ENCODE measurements around the gene KHSRP. TPM values are rescaled to one million over a fixed set of nuclear protein-coding genes. Genes with fewer than 3 reads are reported as not detected.
"Not testable (repeated sequence)": the region's sequence is repeated elsewhere in the genome, so short reads cannot be mapped to it uniquely, and the experiment has no call there.

Gene KHSRP
- total RNA-seq, 1 experiment from 2014 or later: 94.5 TPM

- Histone ChIP-seq H3K9me2 (replicated peaks; ENCODE audit: insufficient read depth, low read length) (no peaks in the 10 kb centered on the region), H3K27me3 (ENCODE audit: low read length) (no peaks in the 10 kb centered on the region), H2AFZ (ENCODE audit: low read length) (no peak overlapping the region), H3K4me1 (ENCODE audit: low read length) (no peaks in the 10 kb centered on the region), H3K4me3 (ENCODE audit: low read length) (no peak overlapping the region), H3K4me2 (ENCODE audit: low read depth, low read length, poor library complexity, severe bottlenecking) (no peak overlapping the region), H3K9ac (ENCODE audit: low read length) (no peak overlapping the region), H3K36me3 (ENCODE audit: insufficient read depth, low read length) (no peaks in the 10 kb centered on the region; the same call in 1 of the 2 replicates), H4K20me1 (ENCODE audit: insufficient read depth, low read depth, low read length) (0 out of 2 replicates have a peak, but pooled peaks cover 8% of the 10 kb centered on the region), H3K79me2 (ENCODE audit: low read length) (no peaks in the 10 kb centered on the region), H3K9me3 (ENCODE audit: low read length) (no peaks in the 10 kb centered on the region), H3K27ac (ENCODE audit: low read length) (no peak overlapping the region)
- DNase-seq: peak; percentile 40
Measured at GRCh38 chr19:6412061-6412446, 12.6 kb downstream of the KHSRP start.

- Histone ChIP-seq H3K4me1 (ENCODE audit: low read length) (no peaks in the 10 kb centered on the region), H3K9me3 (ENCODE audit: low read length) (no peaks in the 10 kb centered on the region), H3K27ac (ENCODE audit: low read length) (no peak overlapping the region), H4K20me1 (ENCODE audit: insufficient read depth, low read depth, low read length) (0 out of 2 replicates have a peak, but pooled peaks cover 4% of the 10 kb centered on the region), H3K27me3 (ENCODE audit: low read length) (no peaks in the 10 kb centered on the region), H3K4me2 (ENCODE audit: low read depth, low read length, poor library complexity, severe bottlenecking) (no peak overlapping the region), H3K36me3 (ENCODE audit: insufficient read depth, low read length) (no peaks in the 10 kb centered on the region), H3K4me3 (ENCODE audit: low read length) (no peak overlapping the region), H3K9ac (ENCODE audit: low read length) (no peak overlapping the region), H3K9me2 (replicated peaks; ENCODE audit: insufficient read depth, low read length) (no peaks in the 10 kb centered on the region), H3K79me2 (ENCODE audit: low read length) (no peaks in the 10 kb centered on the region), H2AFZ (ENCODE audit: low read length) (no peak overlapping the region)
- DNase-seq: no peak
Measured at GRCh38 chr19:6409346-6409745, 15.3 kb downstream of the KHSRP start.

GRCh38 chr19:6406401-6406800 is 18.2 kb downstream of the KHSRP start:
- no peaks in the 10 kb centered on the region for H3K79me2 ChIP-seq (ENCODE audit: low read length)
- H3K27me3 ChIP-seq (ENCODE audit: low read length): no peaks in the 10 kb centered on the region
- no peak overlapping the region for H3K27ac ChIP-seq (ENCODE audit: low read length)
- peak; percentile 6 for DNase-seq
- H3K36me3 ChIP-seq (ENCODE audit: insufficient read depth, low read length): no peaks in the 10 kb centered on the region
- H3K9ac ChIP-seq (ENCODE audit: low read length): no peak overlapping the region
- H2AFZ ChIP-seq (ENCODE audit: low read length): no peak overlapping the region
- H4K20me1 ChIP-seq (ENCODE audit: insufficient read depth, low read depth, low read length): no peaks in the 10 kb centered on the region
- H3K9me3 ChIP-seq (ENCODE audit: low read length): no peaks in the 10 kb centered on the region
- H3K4me2 ChIP-seq (ENCODE audit: low read depth, low read length, poor library complexity, severe bottlenecking): no peak overlapping the region
- H3K4me1 ChIP-seq (ENCODE audit: low read length): no peaks in the 10 kb centered on the region
- H3K9me2 ChIP-seq (replicated peaks; ENCODE audit: insufficient read depth, low read length): no peaks in the 10 kb centered on the region
- no peak overlapping the region for H3K4me3 ChIP-seq (ENCODE audit: low read length)

- Histone ChIP-seq H3K9ac (ENCODE audit: low read length) (no peak overlapping the region), H3K9me3 (ENCODE audit: low read length) (no peaks in the 10 kb centered on the region), H3K4me3 (ENCODE audit: low read length) (no peak overlapping the region), H3K36me3 (ENCODE audit: insufficient read depth, low read length) (no peaks in the 10 kb centered on the region), H3K9me2 (replicated peaks; ENCODE audit: insufficient read depth, low read length) (no peaks in the 10 kb centered on the region), H3K27ac (ENCODE audit: low read length) (no peak overlapping the region), H4K20me1 (ENCODE audit: insufficient read depth, low read depth, low read length) (no peaks in the 10 kb centered on the region), H3K27me3 (ENCODE audit: low read length) (no peaks in the 10 kb centered on the region), H2AFZ (ENCODE audit: low read length) (no peak overlapping the region), H3K79me2 (ENCODE audit: low read length) (no peaks in the 10 kb centered on the region), H3K4me1 (ENCODE audit: low read length) (no peaks in the 10 kb centered on the region), H3K4me2 (ENCODE audit: low read depth, low read length, poor library complexity, severe bottlenecking) (no peak overlapping the region)
- peak; percentile 9 for DNase-seq
Measured at GRCh38 chr19:6402837-6403608, 21.6 kb downstream of the KHSRP start.

- no peak overlapping the region for H3K4me2 ChIP-seq (ENCODE audit: low read depth, low read length, poor library complexity, severe bottlenecking)
- no peak overlapping the region for H3K27ac ChIP-seq (ENCODE audit: low read length)
Measured at GRCh38 chr19:6402058-6402457, 22.6 kb downstream of the KHSRP start.

GRCh38 chr19:6400062-6400944 is 24.3 kb downstream of the KHSRP start:
- not testable (repeated sequence) for H2AFZ ChIP-seq (ENCODE audit: low read length); H3K9ac ChIP-seq (ENCODE audit: low read length); H3K79me2 ChIP-seq (ENCODE audit: low read length); H3K9me2 ChIP-seq (replicated peaks; ENCODE audit: insufficient read depth, low read length); H3K27me3 ChIP-seq (ENCODE audit: low read length); H3K4me1 ChIP-seq (ENCODE audit: low read length); H3K27ac ChIP-seq (ENCODE audit: low read length); H3K36me3 ChIP-seq (ENCODE audit: insufficient read depth, low read length); H3K4me3 ChIP-seq (ENCODE audit: low read length); H3K4me2 ChIP-seq (ENCODE audit: low read depth, low read length, poor library complexity, severe bottlenecking); H4K20me1 ChIP-seq (ENCODE audit: insufficient read depth, low read depth, low read length); H3K9me3 ChIP-seq (ENCODE audit: low read length)
- peak; percentile 41 for DNase-seq

More at GRCh38 chr19:6402058-6402457, 22.6 kb downstream of the KHSRP start:
- Histone ChIP-seq H3K9ac (ENCODE audit: low read length) (no peak overlapping the region), H3K4me1 (ENCODE audit: low read length) (no peaks in the 10 kb centered on the region), H3K4me3 (ENCODE audit: low read length) (no peak overlapping the region), H3K9me3 (ENCODE audit: low read length) (no peaks in the 10 kb centered on the region), H3K27me3 (ENCODE audit: low read length) (no peaks in the 10 kb centered on the region), H4K20me1 (ENCODE audit: insufficient read depth, low read depth, low read length) (no peaks in the 10 kb centered on the region), H3K9me2 (replicated peaks; ENCODE audit: insufficient read depth, low read length) (no peaks in the 10 kb centered on the region), H3K36me3 (ENCODE audit: insufficient read depth, low read length) (no peaks in the 10 kb centered on the region), H3K79me2 (ENCODE audit: low read length) (no peaks in the 10 kb centered on the region), H2AFZ (ENCODE audit: low read length) (no peak overlapping the region)
- DNase-seq: peak; percentile 20

GRCh38 chr19:6396305-6396704 is 28.3 kb downstream of the KHSRP start:
- 0 out of 2 replicates have a peak, but pooled peaks cover 3% of the 10 kb centered on the region for H3K36me3 ChIP-seq (ENCODE audit: insufficient read depth, low read length)
- H3K27ac ChIP-seq (ENCODE audit: low read length): no peak overlapping the region
- H3K4me1 ChIP-seq (ENCODE audit: low read length): peaks cover 18% of the 10 kb centered on the region
- no peak overlapping the region for H3K9ac ChIP-seq (ENCODE audit: low read length)
- H3K4me2 ChIP-seq (ENCODE audit: low read depth, low read length, poor library complexity, severe bottlenecking): no peak overlapping the region
- no peak overlapping the region for H3K4me3 ChIP-seq (ENCODE audit: low read length)
- no peak overlapping the region for H2AFZ ChIP-seq (ENCODE audit: low read length)
- H3K9me2 ChIP-seq (replicated peaks; ENCODE audit: insufficient read depth, low read length): no peaks in the 10 kb centered on the region
- no peaks in the 10 kb centered on the region for H3K27me3 ChIP-seq (ENCODE audit: low read length)
- no peaks in the 10 kb centered on the region for H3K9me3 ChIP-seq (ENCODE audit: low read length)
- DNase-seq: peak; percentile 31
- no peaks in the 10 kb centered on the region for H4K20me1 ChIP-seq (ENCODE audit: insufficient read depth, low read depth, low read length)
- H3K79me2 ChIP-seq (ENCODE audit: low read length): peaks cover 16% of the 10 kb centered on the region

- Histone ChIP-seq H3K27ac (ENCODE audit: low read length) (no peak overlapping the region), H3K9ac (ENCODE audit: low read length) (no peak overlapping the region), H4K20me1 (ENCODE audit: insufficient read depth, low read depth, low read length) (no peaks in the 10 kb centered on the region), H3K9me3 (ENCODE audit: low read length) (no peaks in the 10 kb centered on the region), H3K27me3 (ENCODE audit: low read length) (no peaks in the 10 kb centered on the region), H3K4me3 (ENCODE audit: low read length) (no peak overlapping the region), H3K36me3 (ENCODE audit: insufficient read depth, low read length) (peaks cover 4% of the 10 kb centered on the region; the same call in 1 of the 2 replicates), H3K4me2 (ENCODE audit: low read depth, low read length, poor library complexity, severe bottlenecking) (no peak overlapping the region), H3K79me2 (ENCODE audit: low read length) (peaks cover 22% of the 10 kb centered on the region), H2AFZ (ENCODE audit: low read length) (no peak overlapping the region), H3K9me2 (replicated peaks; ENCODE audit: insufficient read depth, low read length) (no peaks in the 10 kb centered on the region), H3K4me1 (ENCODE audit: low read length) (peaks cover 18% of the 10 kb centered on the region)
- DNase-seq: peak; percentile 38
Measured at GRCh38 chr19:6394831-6395230, 29.8 kb downstream of the KHSRP start.

All from Karpas-422 (cell line).